D341Med (cell line): ENCODE results near the gene SESN1.

Experiments
- DNase-seq: peaks from one replicate; pipeline ENCODE4 v3.0.0; 2012; ENCODE audit warnings: low spot score

SESN1 gene

GRCh38 chr6:109028439-109028838 lies 66.2 kb downstream of the SESN1 start:
- no peak for DNase-seq

- no peak for DNase-seq
Observed at GRCh38 chr6:109027964-109028363, 66.7 kb downstream of the SESN1 start.

- no peak for DNase-seq
Observed at GRCh38 chr6:109025639-109026038, 69.0 kb downstream of the SESN1 start.

GRCh38 chr6:109024784-109025183 lies 69.9 kb downstream of the SESN1 start:
- DNase-seq: peak; percentile 39

- DNase-seq: no peak
Observed at GRCh38 chr6:109024368-109024767, 70.3 kb downstream of the SESN1 start.

GRCh38 chr6:109023356-109023925 lies 71.2 kb downstream of the SESN1 start:
- DNase-seq: no peak

DNA sequence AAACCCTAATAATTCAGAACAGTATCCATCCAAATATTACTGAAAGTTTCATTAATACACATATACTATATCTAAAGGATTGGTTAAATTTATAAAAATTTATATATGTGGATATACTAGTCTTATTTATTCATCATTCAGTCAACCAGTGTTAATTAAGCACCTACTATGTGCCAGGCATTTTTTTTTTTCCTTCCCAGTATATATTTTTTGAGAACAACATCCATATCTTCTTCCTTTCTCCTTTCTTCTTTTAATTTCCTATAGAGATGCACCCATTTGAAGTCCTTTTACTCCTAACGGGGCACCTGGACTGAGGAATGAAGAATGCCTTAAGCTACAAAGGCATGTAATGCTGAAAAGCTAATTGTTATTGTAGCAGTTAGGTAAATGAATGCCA lies 72.8 kb downstream of the SESN1 start:
- DNase-seq: no peak

- no peak for DNase-seq
Observed at GRCh38 chr6:109019911-109020310, 74.7 kb downstream of the SESN1 start.

GRCh38 chr6:109015176-109015575 lies 79.5 kb downstream of the SESN1 start:
- no peak for DNase-seq

GRCh38 chr6:109014606-109015005 lies 80.0 kb downstream of the SESN1 start:
- DNase-seq: no peak

DNA sequence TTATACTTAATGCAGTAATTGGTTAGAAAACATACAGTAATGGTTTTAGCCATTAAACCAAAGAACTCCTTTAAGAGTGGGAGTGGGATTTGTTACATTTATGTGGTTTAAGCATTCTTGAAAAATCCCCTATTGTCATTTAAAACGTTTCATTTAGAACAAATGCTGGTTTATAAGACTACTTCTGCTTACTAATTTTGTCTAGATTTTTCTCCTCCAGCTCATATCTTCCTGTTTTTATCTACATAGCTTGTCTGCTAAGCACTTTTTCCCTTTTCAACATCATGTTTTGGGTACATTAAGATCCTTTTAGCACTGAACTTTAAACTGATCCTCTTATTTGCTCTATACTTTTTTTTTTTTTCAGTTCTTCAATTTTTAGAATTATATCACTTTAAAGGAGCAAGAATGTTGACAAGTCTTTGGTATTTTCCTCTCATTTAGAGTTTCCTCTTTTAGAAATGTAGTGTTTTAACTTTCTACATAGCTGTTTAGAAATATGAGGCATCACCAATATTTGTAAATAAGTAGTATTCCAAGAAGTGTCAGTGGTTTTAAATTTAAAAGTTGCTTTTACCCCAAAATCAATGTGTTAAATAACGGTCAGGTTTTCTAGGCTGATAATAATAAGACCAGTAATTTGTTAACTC lies 80.9 kb downstream of the SESN1 start:
- DNase-seq: no peak

DNA sequence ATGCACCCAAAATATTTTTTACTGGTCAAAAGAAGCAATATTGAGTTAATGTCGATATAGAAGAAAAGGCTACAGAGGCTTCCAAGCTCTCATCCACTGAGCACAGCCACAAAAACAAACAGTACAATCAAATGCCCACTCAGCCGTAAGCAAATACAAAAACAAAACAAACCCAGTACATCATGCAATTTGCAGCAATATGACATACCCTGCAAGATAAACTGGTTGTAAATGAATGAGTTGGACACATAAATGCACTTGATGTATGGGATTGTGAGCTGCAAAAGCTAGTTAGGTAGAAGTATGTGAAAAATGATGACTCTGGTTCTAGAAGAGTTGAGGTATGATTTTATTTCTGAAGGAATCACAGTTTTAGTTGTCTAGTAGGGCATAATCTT lies 83.9 kb downstream of the SESN1 start:
- no peak for DNase-seq

DNA sequence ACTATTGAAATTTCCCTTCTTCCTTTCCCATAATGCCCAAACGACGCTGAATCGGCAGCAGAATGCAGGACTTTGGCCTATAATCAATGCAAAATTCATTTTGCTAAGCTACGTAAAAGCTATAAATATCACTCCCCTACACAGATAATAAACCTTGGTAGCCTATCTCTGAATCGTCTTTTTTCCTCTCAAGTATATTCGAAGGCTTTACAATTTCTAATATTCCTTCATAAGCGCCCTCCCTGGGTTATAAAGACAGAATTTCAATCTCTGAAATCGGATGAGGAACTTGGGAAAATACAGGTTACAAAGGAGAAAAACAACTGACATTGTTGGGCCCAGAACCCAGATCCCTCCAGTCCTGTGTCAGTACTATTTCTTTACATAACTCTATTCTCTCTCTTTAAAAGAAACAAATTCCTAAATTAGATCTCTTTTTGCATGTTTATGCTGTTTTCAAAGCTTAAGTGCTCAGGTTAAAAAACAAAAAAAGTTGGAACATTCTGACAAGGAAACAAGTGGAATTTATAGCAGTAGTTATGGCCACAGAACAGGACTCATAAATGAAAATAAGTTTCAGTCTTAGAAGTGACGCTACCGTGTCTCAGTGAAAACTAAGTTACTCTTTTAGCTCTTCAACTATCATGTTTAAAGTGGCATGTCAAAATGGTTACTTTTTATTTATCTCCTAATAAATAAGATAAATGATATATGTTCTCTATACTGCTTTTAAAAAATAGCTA lies 84.5 kb downstream of the SESN1 start:
- DNase-seq: no peak

DNA sequence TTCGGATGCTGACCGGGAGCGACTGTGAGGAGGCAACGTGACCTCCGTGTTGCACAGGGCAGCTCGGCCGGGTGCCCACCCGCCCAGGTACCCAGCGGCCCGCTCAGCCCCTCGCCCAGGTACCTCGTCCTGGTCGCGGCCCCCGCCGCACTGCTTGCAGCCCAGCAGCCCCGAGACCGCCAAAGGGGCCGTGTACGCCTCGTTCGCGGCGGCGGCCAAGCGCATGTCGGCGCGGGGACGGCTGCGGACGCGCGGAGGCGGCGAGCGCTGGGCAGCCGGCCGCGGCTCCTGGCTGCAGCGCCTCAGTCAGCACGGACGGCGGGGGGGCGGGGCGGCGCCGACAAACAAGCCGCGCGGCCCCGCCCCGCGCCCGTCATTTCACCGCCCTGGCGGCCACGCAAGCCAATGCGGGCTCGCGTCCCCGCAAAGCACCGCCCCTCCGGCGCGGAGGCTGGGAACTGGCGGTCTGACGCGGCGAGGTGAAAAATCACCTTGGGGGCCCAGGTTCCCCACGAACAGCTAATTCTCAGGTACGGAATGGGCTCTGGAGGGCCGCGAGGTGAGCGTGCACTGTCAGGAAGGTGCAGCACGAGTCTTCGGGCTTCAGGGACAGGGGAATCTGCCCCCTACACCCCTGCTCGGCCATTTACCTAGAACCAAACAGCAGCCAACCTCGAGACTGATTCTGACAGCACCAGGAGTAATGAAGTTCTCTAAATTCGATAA lies 85.2 kb downstream of the SESN1 start:
- DNase-seq: peak; percentile 95

GRCh38 chr6:109008537-109009235 lies 86.0 kb downstream of the SESN1 start:
- no peak for DNase-seq

DNA sequence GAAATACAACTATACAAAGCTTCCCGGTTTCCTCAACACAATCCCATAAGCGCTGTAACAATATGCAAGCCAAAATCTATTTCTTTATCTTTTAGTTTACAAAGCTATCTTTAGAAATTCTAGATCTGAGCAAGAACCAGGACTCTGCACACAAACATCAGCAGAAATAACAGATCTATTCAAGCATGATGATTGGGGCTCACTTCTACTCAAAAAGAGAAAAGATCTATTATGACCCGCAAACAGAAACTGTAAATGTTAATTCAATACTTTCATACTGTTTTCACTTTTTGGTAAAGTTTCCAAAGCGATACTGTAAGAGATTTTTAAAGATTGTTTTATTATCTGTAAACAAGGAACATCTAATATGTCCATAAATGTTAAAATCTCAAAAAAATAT lies 86.6 kb downstream of the SESN1 start:
- no peak for DNase-seq

- DNase-seq: no peak
Observed at GRCh38 chr6:109007521-109007920, 87.1 kb downstream of the SESN1 start.

DNA sequence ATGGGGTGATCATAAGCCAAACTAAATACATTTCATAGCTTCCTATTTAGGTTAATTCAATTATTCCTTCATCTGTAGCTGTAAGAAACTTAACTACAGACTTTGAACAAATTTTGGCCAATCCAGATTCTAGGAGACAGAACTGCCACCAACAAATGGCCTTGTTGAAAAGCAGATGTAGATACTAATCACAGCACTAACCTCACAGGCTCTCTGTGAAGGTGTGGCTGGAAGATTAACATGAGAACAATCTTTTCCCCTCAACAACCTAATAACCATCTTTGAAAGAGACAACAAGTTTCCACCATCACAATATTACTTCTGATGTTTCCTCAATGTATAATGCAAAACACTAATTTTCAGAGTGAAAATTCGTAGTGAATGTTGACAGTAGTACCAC lies 87.8 kb downstream of the SESN1 start:
- DNase-seq: no peak

DNA sequence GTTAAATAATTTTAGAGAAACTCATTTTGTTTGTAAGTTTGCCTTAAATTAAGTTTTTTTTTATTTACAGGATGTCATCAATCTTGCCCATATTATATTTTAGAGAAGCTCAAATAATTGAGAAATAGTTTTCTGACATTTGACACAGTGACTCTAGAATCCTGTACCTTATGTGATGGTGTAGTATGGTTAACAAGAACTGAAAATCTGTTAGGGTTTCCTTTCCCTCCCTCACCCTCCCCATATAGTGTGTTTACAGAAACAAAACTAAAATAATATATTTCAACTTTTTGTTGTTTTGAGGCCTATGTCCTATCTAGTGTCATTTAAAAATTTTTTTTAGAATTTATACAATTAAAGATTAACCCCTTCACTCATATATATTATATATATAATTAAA lies 91.8 kb downstream of the SESN1 start:
- no peak for DNase-seq

DNA sequence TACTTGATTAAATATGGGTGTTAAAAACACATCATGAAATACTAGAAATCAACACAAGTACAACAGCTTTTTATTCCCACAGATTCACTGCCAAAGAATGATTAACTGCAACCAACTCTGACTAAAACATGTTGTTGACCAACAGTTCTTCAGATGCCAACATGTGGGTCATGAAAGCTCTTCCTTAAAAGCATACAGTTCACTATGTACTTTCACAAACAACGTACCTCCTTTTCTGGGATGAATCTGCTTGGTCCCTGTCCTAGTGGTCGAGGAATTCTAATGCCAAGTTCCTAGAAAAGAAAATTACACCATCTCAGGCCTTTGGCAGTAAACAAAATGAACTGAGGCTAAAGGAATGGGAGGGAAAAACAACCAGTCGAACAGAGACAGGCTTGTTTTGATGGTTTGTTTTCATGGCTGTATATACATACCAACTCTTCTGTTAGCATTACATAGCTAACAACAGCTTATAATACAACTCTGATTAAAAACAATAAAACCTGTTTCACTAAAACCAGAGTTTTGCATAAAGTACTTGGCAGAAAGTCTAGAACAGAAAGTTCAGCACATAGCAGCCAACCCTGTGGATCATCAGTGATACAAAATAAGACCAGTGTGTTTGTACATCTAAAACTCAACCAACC lies 92.5 kb downstream of the SESN1 start:
- DNase-seq: no peak

GRCh38 chr6:109001291-109001894 lies 93.3 kb downstream of the SESN1 start:
- DNase-seq: no peak
